ENCODE results near the gene DMKN. TPM values are rescaled to one million over a fixed set of nuclear protein-coding genes. Genes with fewer than 3 reads are reported as not detected.

Gene DMKN
- total and polyA plus RNA-seq, 2 experiments from 2014 or later: 57.0 to 99.5 TPM

DNA sequence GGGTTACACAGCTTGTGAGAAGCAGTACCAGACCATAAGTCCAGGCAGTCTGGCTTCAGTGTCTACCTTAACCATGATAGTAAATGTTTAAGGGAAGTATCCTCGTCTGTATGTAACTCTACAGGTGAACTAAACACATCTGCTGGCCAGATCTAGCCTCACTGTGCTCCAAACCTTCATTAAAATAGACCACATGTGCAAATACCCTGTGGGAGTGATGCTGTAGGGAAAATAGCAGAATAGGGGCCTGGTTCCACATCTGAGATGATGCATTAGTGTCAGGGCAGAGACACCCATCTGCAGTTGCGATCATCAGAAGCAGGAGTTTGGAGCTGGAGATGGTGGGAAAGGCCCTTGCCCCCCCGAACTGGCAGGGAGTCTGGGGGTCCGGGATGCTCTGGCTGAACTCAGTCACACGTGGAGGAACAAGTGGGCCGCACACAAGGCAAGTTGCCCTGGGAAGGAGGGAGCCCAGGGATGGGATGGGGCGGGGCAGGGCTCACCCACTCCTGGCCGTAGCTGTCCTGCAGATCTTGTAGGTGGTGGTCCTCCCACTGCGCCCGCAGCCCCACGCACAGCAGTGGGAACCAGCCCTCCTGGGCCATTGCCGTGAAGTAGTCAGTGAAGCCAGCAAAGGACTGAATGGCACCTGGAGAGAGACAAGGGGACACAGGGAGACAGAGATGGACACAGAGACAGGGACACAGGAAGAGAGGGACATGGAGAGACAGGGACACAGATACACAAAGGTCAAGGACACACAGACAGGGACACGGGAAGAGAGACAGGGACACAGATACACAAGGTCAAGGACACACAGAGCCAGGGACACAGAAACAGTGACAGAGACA, 39.3 kb upstream of the DMKN start:
- Histone ChIP-seq H3K4me1 (ENCODE audit: insufficient read depth) (peaks cover 1% of the 10 kb centered on the region), H3K9me2 (replicated peaks; ENCODE audit: insufficient read depth) (no peaks in the 10 kb centered on the region), H2AFZ (no peak overlapping the region), H3K27me3 (no peaks in the 10 kb centered on the region), H3K79me2 (no peaks in the 10 kb centered on the region), H3K4me2 (no peak overlapping the region), H3K4me3 (no peak overlapping the region), H3K36me3 (replicated peaks; ENCODE audit: insufficient read depth, low read depth) (no peaks in the 10 kb centered on the region), H3K27ac (no peak overlapping the region), H4K20me1 (ENCODE audit: insufficient read depth, poor library complexity, severe bottlenecking) (no peaks in the 10 kb centered on the region), H3K9me3 (ENCODE audit: low read depth) (no peaks in the 10 kb centered on the region)
- TF ChIP-seq, protein P1, sequence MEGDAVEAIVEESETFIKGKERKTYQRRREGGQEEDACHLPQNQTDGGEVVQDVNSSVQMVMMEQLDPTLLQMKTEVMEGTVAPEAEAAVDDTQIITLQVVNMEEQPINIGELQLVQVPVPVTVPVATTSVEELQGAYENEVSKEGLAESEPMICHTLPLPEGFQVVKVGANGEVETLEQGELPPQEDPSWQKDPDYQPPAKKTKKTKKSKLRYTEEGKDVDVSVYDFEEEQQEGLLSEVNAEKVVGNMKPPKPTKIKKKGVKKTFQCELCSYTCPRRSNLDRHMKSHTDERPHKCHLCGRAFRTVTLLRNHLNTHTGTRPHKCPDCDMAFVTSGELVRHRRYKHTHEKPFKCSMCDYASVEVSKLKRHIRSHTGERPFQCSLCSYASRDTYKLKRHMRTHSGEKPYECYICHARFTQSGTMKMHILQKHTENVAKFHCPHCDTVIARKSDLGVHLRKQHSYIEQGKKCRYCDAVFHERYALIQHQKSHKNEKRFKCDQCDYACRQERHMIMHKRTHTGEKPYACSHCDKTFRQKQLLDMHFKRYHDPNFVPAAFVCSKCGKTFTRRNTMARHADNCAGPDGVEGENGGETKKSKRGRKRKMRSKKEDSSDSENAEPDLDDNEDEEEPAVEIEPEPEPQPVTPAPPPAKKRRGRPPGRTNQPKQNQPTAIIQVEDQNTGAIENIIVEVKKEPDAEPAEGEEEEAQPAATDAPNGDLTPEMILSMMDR (IDR thresholded peaks at IDR 0.05; ENCODE audit: poor library complexity): no peak
- TF ChIP-seq EZH2phosphoT487 (IDR thresholded peaks at IDR 0.05; ENCODE audit: low read depth, severe bottlenecking, unreplicated experiment) (no peak), EZH2 (IDR thresholded peaks at IDR 0.05; ENCODE audit: borderline replicate concordance) (no peak)
- no peak for DNase-seq (ENCODE audit: low spot score)
- WGBS (ENCODE audit: low lambda C conversion rate, missing lambda C conversion rate): 68% methylated on average over 7 of the region's 13 CpGs

DNA sequence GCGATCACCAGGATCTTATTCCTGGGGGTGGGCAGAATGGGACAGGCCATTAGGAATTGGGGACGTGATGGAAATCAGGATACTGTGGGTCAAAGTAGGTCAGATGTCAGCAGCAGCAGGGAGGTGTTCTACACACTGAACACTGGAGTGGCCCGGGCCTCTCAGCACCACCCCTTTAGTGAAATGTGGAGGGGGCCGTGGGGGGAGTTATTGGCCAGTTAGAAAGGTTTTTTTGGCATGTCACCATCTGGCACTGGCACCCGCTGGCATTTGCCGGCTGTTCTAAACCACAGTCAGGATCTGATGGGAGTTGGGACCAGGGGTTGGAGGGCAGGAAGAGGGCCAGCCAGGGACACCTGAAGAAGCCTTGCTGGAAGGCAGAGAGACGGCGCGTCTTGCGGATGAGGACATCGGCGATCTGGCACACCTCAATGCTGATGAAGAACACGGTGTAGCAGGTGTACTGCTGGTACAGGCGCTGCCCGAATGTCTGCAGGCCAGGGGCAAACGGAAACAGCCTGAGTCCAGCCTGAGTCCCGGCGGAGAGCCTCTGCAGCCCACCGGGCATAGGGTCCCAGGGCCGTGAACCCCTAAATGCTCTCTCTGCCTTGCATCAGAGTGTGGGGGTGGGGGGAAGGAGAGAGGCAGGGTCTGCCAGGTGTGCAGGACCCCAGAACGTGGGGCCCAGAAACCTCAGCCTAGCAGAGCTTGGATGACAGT, 37.8 kb upstream of the DMKN start:
- H3K4me3 ChIP-seq: no peak overlapping the region
- TF ChIP-seq EZH2phosphoT487 (IDR thresholded peaks at IDR 0.05; ENCODE audit: low read depth, severe bottlenecking, unreplicated experiment): no peak
- TF ChIP-seq, protein P1 (IDR thresholded peaks at IDR 0.05; ENCODE audit: poor library complexity): no peak
- TF ChIP-seq EZH2 (IDR thresholded peaks at IDR 0.05; ENCODE audit: borderline replicate concordance): no peak
- peaks cover 6% of the 10 kb centered on the region for H3K4me1 ChIP-seq (ENCODE audit: insufficient read depth)
- WGBS (ENCODE audit: low lambda C conversion rate, missing lambda C conversion rate): 96% methylated on average over 21 of the region's 21 CpGs
- H3K27me3 ChIP-seq: no peaks in the 10 kb centered on the region
- H3K9me2 ChIP-seq (replicated peaks; ENCODE audit: insufficient read depth): no peaks in the 10 kb centered on the region
- no peaks in the 10 kb centered on the region for H4K20me1 ChIP-seq (ENCODE audit: insufficient read depth, poor library complexity, severe bottlenecking)
- peaks cover 13% of the 10 kb centered on the region for H3K79me2 ChIP-seq
- no peak for DNase-seq (ENCODE audit: low spot score)
- H3K4me2 ChIP-seq: no peak overlapping the region
- no peak overlapping the region for H3K27ac ChIP-seq
- H2AFZ ChIP-seq: no peak overlapping the region
- H3K9me3 ChIP-seq (ENCODE audit: low read depth): no peaks in the 10 kb centered on the region
- H3K36me3 ChIP-seq (replicated peaks; ENCODE audit: insufficient read depth, low read depth): no peaks in the 10 kb centered on the region

DNA sequence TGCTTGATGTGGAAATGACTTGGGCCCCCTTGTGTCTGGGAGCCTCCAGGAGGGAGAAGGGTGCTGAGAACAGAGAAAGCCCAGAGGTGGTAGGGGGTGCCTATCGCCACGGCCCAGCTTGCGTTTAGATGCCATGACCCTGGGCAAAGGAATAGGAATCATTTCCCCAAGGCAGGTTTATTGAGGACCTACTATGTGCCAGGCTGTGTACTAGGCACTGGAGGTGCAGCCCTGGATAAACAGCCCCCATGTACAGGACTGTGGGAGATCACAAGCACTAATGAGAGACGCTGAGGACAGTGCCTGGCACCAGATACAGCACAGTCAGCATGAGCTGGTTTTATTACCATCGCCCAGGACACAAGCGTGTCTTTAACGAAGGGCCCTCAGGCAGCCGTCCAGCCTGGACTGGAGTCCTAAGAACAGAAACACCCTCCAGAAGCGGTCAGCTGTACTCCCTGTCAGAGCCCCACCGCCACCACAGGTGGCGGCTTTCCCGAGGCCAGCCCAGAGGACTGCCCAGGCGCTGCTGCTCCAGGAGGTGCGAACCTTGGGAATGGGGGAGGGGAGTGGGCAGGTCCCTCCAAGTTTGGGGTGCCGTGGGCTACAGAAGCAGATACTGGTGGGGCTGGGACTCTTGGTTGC, 36.6 kb upstream of the DMKN start:
- H3K9me3 ChIP-seq (ENCODE audit: low read depth): no peaks in the 10 kb centered on the region
- H3K27ac ChIP-seq: no peak overlapping the region
- H4K20me1 ChIP-seq (ENCODE audit: insufficient read depth, poor library complexity, severe bottlenecking): no peaks in the 10 kb centered on the region
- DNase-seq (ENCODE audit: low spot score): no peak
- peaks cover 8% of the 10 kb centered on the region for H3K4me1 ChIP-seq (ENCODE audit: insufficient read depth)
- H3K4me3 ChIP-seq: no peak overlapping the region
- H3K4me2 ChIP-seq: no peak overlapping the region
- TF ChIP-seq EZH2phosphoT487 (IDR thresholded peaks at IDR 0.05; ENCODE audit: low read depth, severe bottlenecking, unreplicated experiment): no peak
- no peak for TF ChIP-seq EZH2 (IDR thresholded peaks at IDR 0.05; ENCODE audit: borderline replicate concordance)
- TF ChIP-seq, protein P1 (IDR thresholded peaks at IDR 0.05; ENCODE audit: poor library complexity): no peak
- H3K79me2 ChIP-seq: peaks cover 20% of the 10 kb centered on the region
- no peak overlapping the region for H2AFZ ChIP-seq
- no peaks in the 10 kb centered on the region for H3K27me3 ChIP-seq
- H3K36me3 ChIP-seq (replicated peaks; ENCODE audit: insufficient read depth, low read depth): no peaks in the 10 kb centered on the region
- 94% methylated on average over 14 of the region's 15 CpGs for WGBS (ENCODE audit: low lambda C conversion rate, missing lambda C conversion rate)
- no peaks in the 10 kb centered on the region for H3K9me2 ChIP-seq (replicated peaks; ENCODE audit: insufficient read depth)
